ENCODE data around the gene RNASE8. TPM values are rescaled to one million over a fixed set of nuclear protein-coding genes. Genes with fewer than 3 reads are reported as not detected.
A peak's percentile ranks its signal among the peaks of the same experiment; 100 is the strongest.

RNASE8 gene
- total RNA-seq, 2 donors from 2014 or later = not detected

DNA sequence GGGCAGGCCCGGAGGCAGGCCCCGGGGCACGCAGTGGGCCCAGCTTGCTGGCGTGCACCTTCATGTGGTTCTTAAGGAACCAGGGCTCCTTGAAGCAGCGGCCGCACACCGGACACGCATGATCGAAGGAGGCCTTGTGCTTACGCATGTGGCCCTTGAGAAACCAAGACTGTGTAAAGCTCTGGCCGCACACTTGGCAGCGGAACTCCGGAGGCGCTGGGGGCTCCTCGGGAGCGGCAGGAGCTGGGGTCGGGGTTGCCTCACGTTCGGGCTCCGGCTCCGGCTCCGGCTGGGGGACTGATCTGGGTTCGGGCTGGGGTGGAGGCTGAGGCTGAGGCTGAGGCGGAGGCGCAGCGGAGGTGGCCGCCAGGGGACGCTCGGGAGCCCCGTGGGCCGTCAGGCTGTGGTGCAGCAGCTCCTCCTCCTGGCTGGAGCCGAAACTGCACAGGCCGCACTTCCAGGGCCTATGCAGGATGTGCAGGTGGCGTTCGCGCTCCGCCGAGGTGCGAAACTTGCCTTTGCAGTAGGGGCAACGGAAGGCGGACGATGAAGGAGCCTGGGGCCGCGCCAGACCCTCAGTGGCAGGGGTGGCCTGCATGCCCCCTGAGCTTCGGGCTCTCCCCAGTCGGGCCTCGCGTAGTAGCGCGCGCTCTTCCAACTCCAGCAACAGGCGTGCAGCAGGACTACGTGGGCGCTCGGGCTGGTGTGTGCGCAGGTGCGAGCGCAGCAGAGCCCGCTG is 34.8 kb downstream of the RNASE8 start:
- peaks cover 22% of the 10 kb centered on the region for H3K4me1 ChIP-seq
- H3K27me3 ChIP-seq = no peaks in the 10 kb centered on the region
- intact Hi-C loops (cut with DNase I) = no loop called here
- ATAC-seq (peak; percentile 92), DNase-seq (peak; percentile 87 to 92 (median 90))
- TF ChIP-seq, protein P1, sequence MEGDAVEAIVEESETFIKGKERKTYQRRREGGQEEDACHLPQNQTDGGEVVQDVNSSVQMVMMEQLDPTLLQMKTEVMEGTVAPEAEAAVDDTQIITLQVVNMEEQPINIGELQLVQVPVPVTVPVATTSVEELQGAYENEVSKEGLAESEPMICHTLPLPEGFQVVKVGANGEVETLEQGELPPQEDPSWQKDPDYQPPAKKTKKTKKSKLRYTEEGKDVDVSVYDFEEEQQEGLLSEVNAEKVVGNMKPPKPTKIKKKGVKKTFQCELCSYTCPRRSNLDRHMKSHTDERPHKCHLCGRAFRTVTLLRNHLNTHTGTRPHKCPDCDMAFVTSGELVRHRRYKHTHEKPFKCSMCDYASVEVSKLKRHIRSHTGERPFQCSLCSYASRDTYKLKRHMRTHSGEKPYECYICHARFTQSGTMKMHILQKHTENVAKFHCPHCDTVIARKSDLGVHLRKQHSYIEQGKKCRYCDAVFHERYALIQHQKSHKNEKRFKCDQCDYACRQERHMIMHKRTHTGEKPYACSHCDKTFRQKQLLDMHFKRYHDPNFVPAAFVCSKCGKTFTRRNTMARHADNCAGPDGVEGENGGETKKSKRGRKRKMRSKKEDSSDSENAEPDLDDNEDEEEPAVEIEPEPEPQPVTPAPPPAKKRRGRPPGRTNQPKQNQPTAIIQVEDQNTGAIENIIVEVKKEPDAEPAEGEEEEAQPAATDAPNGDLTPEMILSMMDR (IDR thresholded peaks at IDR 0.05) = peak; percentile 100
- TF ChIP-seq POLR2A (IDR thresholded peaks at IDR 0.05) = no peak
- H3K27ac ChIP-seq = peak overlapping the region in 2 of 4 donors; percentile 24 to 27
- H3K9me3 ChIP-seq = no peaks in the 10 kb centered on the region
- H3K36me3 ChIP-seq (replicated peaks in 1 of 2; ENCODE audit: insufficient read depth in 1 of 2, low read depth in 2 of 2) = peaks cover 0 to 2% of the 10 kb centered on the region in 2 donors
- WGBS, 2 donors = 31 to 69% methylated on average over 19 to 50 of the region's 59 CpGs
- no peak overlapping the region for H3K4me3 ChIP-seq

DNA sequence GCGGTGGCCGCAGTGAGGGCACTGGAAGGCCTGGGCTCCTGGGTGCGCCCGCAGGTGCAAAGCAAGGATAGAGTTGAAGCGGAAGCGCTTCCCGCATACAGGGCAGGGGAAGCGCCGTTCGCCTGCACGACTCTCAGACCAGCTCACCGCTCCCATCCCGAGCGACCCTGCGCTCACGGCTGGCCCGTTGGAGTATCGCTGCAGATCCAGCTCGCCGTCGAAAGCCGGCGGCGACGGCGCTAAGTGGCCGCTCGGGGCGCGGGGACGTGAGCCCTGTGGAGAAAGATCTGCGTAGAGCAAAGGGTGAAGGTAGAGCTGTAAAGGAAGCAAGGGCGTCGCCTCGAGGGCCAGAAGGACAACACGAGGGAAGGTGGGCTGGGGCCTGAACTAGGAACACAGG is 35.4 kb downstream of the RNASE8 start:
- ATAC-seq (no peak), DNase-seq (no peak)
- intact Hi-C loops (cut with DNase I) = no loop called here
- H3K4me1 ChIP-seq = peaks cover 23% of the 10 kb centered on the region
- H3K27me3 ChIP-seq = no peaks in the 10 kb centered on the region
- no peak overlapping the region for H3K27ac ChIP-seq
- H3K4me3 ChIP-seq = no peak overlapping the region
- H3K36me3 ChIP-seq (replicated peaks in 1 of 2; ENCODE audit: insufficient read depth in 1 of 2, low read depth in 2 of 2) = peaks cover 0 to 2% of the 10 kb centered on the region in 2 donors
- H3K9me3 ChIP-seq = no peaks in the 10 kb centered on the region
- WGBS, 2 donors = 75 to 82% methylated on average over 35 to 36 of the region's 36 CpGs
- TF ChIP-seq, protein P1 (IDR thresholded peaks at IDR 0.05) = no peak

DNA sequence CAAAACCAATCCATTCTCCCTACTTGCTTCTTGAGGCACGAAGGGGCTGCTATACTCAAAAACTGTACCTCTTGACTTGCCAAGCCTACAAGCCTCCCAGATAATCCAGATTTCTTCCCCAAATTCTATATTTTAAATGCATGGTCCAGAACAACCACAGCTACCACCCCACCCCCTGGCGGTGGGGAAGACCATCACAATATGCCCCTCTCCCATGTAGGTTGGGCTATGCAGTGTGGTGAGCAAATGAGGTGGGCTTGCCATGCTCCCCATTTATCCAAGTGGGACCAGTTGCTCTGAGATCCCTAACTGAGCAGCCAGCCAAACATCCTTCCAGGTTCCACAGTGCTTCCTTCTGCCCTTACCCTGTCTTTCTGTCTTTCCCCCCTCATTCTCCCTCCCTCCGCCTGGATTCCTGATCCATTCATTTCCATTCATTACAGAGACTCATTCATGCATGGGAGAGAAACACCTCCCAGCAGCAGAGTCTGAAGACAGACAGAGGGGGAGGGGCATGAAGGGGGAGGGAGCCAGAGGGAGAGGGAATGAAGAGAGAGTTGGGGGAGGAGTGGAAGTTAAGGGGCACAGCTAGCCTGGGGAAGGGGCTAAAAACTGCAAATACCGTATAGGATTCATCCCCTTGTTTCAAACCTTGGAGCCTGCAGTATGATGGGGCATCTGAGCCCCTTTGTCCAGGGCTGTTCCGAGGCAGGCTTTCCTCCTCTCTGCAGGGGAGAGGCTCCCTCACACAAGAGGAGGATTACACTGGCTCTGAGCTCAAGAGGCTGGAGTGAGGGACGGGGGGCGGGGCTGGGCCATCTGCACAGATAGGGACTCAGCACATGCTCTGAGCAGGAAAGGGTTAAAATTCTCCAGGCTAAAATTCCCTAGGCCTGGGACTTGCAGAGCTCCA is 36.4 kb downstream of the RNASE8 start:
- TF ChIP-seq, protein P1 (IDR thresholded peaks at IDR 0.05) = no peak
- TF ChIP-seq POLR2A (IDR thresholded peaks at IDR 0.05) = no peak
- Histone ChIP-seq H3K27me3 (no peaks in the 10 kb centered on the region), H3K4me3 (no peak overlapping the region), H3K4me1 (peaks cover 26% of the 10 kb centered on the region), H3K27ac (peak overlapping the region in 1 of 4 donors; percentile 8), H3K9me3 (no peaks in the 10 kb centered on the region), H3K36me3 (replicated peaks in 1 of 2; ENCODE audit: insufficient read depth in 1 of 2, low read depth in 2 of 2) (no peaks in the 10 kb centered on the region)
- intact Hi-C loops (cut with DNase I) = no loop called here
- DNase-seq (no peak), ATAC-seq (no peak)
- WGBS, 2 donors = 63 to 65% methylated on average over 7 of the region's 7 CpGs

DNA sequence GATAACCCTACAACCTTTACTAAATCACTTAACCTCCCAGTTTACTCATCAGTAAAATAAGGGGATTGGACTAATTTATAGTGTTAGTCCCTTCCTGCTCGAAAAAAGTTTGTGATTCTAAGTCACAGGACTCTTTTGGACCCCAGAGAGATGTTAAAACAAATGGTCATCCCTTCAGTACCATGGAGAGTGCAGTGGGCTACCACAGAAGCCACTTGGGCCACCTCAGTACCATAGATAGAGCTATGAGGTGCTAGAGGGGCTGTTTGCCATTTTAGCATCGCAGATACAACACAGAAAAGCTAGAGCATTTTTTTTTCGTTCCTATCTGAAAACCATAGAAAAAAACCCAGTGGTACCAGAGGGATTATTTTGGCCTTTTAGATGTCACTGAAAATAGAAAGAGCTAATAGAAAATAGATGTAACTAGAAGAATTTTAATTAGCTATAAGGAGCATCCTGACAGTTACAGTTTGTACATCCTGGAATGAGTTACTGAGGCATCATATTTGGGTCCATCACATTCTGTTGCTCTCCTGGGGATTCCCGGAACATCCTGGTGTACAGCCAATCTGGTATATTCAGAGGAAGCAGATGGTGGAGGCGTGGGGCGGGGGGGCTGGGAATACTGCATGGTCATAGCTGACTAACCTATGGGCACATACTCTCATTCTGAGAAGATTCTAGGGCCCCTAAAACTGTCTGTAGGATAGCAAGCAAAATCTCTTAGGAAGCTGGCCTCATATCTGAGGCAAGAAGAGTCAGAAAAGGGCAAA is 38.0 kb downstream of the RNASE8 start:
- TF ChIP-seq POLR2A (IDR thresholded peaks at IDR 0.05) = no peak
- Histone ChIP-seq H3K4me1 (peaks cover 37% of the 10 kb centered on the region), H3K4me3 (no peak overlapping the region), H3K9me3 (no peaks in the 10 kb centered on the region), H3K36me3 (replicated peaks in 1 of 2; ENCODE audit: insufficient read depth in 1 of 2, low read depth in 2 of 2) (no peaks in the 10 kb centered on the region), H3K27ac (peak overlapping the region in 2 of 4 donors; percentile 9 to 86), H3K27me3 (no peaks in the 10 kb centered on the region)
- ATAC-seq (no peak), DNase-seq (no peak)
- intact Hi-C loops (cut with DNase I) = no loop called here
- WGBS, 2 donors = 70 to 71% methylated on average over 6 of the region's 6 CpGs
